Uterus (tissue), 2 donors: ENCODE results near the gene HAND1.

Experiments
- POLR2A ChIP-seq, 2 donors: fragments of 450-650 bp; IDR thresholded peaks; one replicate each; pipeline ENCODE4 v1.6.1; 2016; ENCODE audit warnings: antibody characterized with exemption in 2 of 2, mild to moderate bottlenecking in 1 of 2, moderate library complexity in 1 of 2
- TF ChIP-seq, protein P1 (sequence below), 4 experiments: fragments of 200-600 bp in 2 of 4; fragments of 450-650 bp in 2 of 4; sonication (generic) in 2 of 4; IDR thresholded peaks; one replicate each; pipeline ENCODE4 v1.5.1; 2016 to 2019; ENCODE audit warnings: antibody characterized with exemption in 4 of 4, mild to moderate bottlenecking in 2 of 4, moderate library complexity in 1 of 4

DNA sequence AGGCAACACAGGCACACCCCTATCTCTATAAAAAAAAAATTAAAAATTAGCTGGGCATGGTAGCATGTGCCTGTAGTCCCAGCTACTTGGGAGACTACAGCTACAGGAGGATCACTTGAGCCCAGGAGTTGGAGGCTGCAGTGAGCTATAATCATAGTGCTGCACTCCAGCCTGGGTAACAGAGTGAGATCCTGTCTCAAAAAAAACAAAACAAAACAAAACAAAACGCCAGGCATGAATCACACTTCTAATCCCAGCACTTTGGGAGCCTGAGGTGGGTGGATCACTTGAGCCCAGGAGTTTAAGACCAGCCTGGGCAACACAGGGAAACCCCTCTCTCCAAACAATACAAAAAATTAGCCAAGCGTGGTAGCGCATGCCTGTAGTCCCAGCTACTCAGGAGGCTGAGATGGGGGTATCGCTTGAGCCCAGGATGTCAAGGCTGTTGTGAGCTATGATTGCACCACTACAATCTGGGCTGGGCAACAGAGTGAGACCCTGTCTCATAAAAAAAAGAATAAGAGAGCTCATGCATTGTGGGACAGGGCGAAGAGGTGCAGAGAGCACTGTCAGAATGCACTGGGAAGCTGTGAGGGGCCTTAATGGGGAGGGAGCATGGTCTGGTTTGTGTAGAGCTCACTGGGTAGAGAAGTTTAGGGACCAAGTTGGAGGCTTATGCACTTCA is 40.6 kb downstream of the HAND1 start:
- TF ChIP-seq, protein P1, sequence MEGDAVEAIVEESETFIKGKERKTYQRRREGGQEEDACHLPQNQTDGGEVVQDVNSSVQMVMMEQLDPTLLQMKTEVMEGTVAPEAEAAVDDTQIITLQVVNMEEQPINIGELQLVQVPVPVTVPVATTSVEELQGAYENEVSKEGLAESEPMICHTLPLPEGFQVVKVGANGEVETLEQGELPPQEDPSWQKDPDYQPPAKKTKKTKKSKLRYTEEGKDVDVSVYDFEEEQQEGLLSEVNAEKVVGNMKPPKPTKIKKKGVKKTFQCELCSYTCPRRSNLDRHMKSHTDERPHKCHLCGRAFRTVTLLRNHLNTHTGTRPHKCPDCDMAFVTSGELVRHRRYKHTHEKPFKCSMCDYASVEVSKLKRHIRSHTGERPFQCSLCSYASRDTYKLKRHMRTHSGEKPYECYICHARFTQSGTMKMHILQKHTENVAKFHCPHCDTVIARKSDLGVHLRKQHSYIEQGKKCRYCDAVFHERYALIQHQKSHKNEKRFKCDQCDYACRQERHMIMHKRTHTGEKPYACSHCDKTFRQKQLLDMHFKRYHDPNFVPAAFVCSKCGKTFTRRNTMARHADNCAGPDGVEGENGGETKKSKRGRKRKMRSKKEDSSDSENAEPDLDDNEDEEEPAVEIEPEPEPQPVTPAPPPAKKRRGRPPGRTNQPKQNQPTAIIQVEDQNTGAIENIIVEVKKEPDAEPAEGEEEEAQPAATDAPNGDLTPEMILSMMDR (IDR thresholded peaks at IDR 0.05), result no peak
- TF ChIP-seq POLR2A (IDR thresholded peaks at IDR 0.05), result no peak
